Peyer's patch (tissue), 4 donors: Measurements from ENCODE around the gene AGBL5. TPM values are rescaled to one million over a fixed set of nuclear protein-coding genes. Genes with fewer than 3 reads are reported as not detected.

ENCODE experiments used
- DNase-seq, 3 donors: peaks; one replicate each; pipeline ENCODE4 v3.0.0-alpha.2; 2017 to 2019
- H3K27ac ChIP-seq, 4 donors: fragments of 200-600 bp; sonication (generic); one replicate each; pipeline ENCODE4 v1.5.1; 2016 to 2019
- H3K27me3 ChIP-seq, 2 donors: fragments of 200-600 bp; sonication (generic); one replicate each; pipeline ENCODE4 v1.5.1; 2019
- H3K36me3 ChIP-seq, 3 donors: fragments of 200-600 bp; sonication (generic); one replicate each; pipeline ENCODE4 v1.5.1; 2016 to 2019
- H3K4me1 ChIP-seq, 4 donors: fragments of 200-600 bp; sonication (generic); one replicate each; pipeline ENCODE4 v1.5.1; 2016 to 2019
- H3K4me3 ChIP-seq, 4 donors: fragments of 200-600 bp; sonication (generic); 1 replicate in 3 of 4; 2 replicates in 1 of 4; pipeline ENCODE4 v1.5.1; 2016 to 2019; ENCODE audit warnings: mild to moderate bottlenecking in 1 of 4
- H3K9me3 ChIP-seq, 4 donors: fragments of 200-600 bp; sonication (generic); one replicate each; pipeline ENCODE4 v1.5.1; 2016 to 2019; ENCODE audit warnings: mild to moderate bottlenecking in 1 of 4
- CTCF ChIP-seq, 6 experiments: fragments of 450-650 bp in 4 of 6; fragments of 200-600 bp in 2 of 6; sonication (generic) in 1 of 6; IDR thresholded peaks; one replicate each; pipeline ENCODE4 v1.5.1; 2017 to 2019; ENCODE audit warnings: antibody characterized with exemption in 6 of 6, mild to moderate bottlenecking in 3 of 6, moderate library complexity in 1 of 6
- POLR2A ChIP-seq, 2 donors: fragments of 450-650 bp; IDR thresholded peaks; one replicate each; pipeline ENCODE4 v1.5.1; 2017; ENCODE audit warnings: antibody characterized with exemption in 2 of 2, mild to moderate bottlenecking in 2 of 2, moderate library complexity in 2 of 2
- total RNA-seq, 4 donors: library from RNA; depleted of rRNA; stranded (reverse); fragments of >200 nt; gene quantifications; one replicate each; pipeline ENCODE4 v1.1.0, GENCODE V29; 2016

Gene AGBL5
- total RNA-seq, 4 donors from 2014 or later = 7.5 to 18.2 (median 12.3) TPM

- Histone ChIP-seq H3K4me3 (peak overlapping the region; percentile 64 to 88 (median 66)), H3K36me3 (no peaks in the 10 kb centered on the region), H3K9me3 (no peaks in the 10 kb centered on the region), H3K27me3 (no peaks in the 10 kb centered on the region), H3K4me1 (peaks cover 3 to 58% (median 15%) of the 10 kb centered on the region in 4 donors), H3K27ac (peak overlapping the region; percentile 81 to 96 (median 90))
- DNase-seq = no peak
- TF ChIP-seq CTCF (IDR thresholded peaks at IDR 0.05) = no peak
These were observed 33.7 kb downstream of the AGBL5 start for GRCh38 chr2:27085062-27085672.

GRCh38 chr2:27085673-27086089, 34.2 kb downstream of the AGBL5 start:
- Histone ChIP-seq H3K4me1 (peaks cover 3 to 54% (median 14%) of the 10 kb centered on the region in 4 donors), H3K36me3 (no peaks in the 10 kb centered on the region)

GRCh38 chr2:27086090-27086723, 34.7 kb downstream of the AGBL5 start:
- peak; percentile 76 to 77 for TF ChIP-seq POLR2A (IDR thresholded peaks at IDR 0.05)
- peak; percentile 94 to 99 (median 98) for TF ChIP-seq CTCF (IDR thresholded peaks at IDR 0.05)
- H3K4me1 ChIP-seq = peaks cover 3 to 48% (median 13%) of the 10 kb centered on the region in 4 donors
- no peaks in the 10 kb centered on the region for H3K27me3 ChIP-seq
- no peaks in the 10 kb centered on the region for H3K36me3 ChIP-seq
- peak; percentile 95 to 99 (median 98) for DNase-seq
- no peaks in the 10 kb centered on the region for H3K9me3 ChIP-seq
- H3K4me3 ChIP-seq = peak overlapping the region; percentile 64 to 88 (median 66)
- peak overlapping the region; percentile 81 to 96 (median 90) for H3K27ac ChIP-seq

More at GRCh38 chr2:27085673-27086089, 34.2 kb downstream of the AGBL5 start:
- Histone ChIP-seq H3K27me3 (no peaks in the 10 kb centered on the region), H3K9me3 (no peaks in the 10 kb centered on the region), H3K4me3 (peak overlapping the region; percentile 64 to 88 (median 66)), H3K27ac (peak overlapping the region; percentile 81 to 96 (median 90))
- peak; percentile 60 to 90 (median 87) for DNase-seq
- TF ChIP-seq CTCF (IDR thresholded peaks at IDR 0.05) (peak in 4 of 6 experiments; percentile 32 to 68 (median 44)), POLR2A (IDR thresholded peaks at IDR 0.05) (peak; percentile 48 to 51)

DNA sequence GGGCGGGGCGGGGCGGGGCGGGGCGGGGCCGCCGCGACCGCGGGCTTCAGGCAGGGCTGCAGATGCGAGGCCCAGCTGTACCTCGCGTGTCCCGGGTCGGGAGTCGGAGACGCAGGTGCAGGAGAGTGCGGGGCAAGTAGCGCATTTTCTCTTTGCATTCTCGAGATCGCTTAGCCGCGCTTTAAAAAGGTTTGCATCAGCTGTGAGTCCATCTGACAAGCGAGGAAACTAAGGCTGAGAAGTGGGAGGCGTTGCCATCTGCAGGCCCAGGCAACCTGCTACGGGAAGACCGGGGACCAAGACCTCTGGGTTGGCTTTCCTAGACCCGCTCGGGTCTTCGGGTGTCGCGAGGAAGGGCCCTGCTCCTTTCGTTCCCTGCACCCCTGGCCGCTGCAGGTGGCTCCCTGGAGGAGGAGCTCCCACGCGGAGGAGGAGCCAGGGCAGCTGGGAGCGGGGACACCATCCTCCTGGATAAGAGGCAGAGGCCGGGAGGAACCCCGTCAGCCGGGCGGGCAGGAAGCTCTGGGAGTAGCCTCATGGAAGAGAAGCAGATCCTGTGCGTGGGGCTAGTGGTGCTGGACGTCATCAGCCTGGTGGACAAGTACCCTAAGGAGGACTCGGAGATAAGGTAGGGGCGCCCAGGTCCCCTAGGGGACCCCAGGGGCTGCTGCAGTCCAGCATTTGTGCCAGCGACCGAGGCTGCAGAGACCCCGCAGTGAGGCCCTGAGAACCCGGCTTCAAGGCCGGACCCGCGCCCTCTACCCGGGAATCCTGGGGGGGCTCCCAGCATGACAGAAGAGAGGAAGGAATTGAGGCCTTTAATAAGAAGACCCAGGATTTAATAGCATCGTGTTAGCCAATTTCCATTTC, 35.5 kb downstream of the AGBL5 start, which contains the start of gene KHK:
Gene KHK (plus strand): TSS at position 49 of the 870 bp plus-strand sequence. CDS start 488 bp downstream, at position 537.
- Histone ChIP-seq H3K4me3 (peak within 1 kb of the TSS; percentile 64 to 88 (median 66)), H3K36me3 (no peaks in the 10 kb centered on the region), H3K27ac (peak within 1 kb of the TSS; percentile 81 to 96 (median 90)), H3K9me3 (no peaks in the 10 kb centered on the region), H3K4me1 (peaks cover 0 to 43% (median 8%) of the 10 kb centered on the region in 4 donors), H3K27me3 (no peaks in the 10 kb centered on the region)
- no peak for TF ChIP-seq CTCF (IDR thresholded peaks at IDR 0.05)
- TF ChIP-seq POLR2A (IDR thresholded peaks at IDR 0.05) = peak; percentile 86 to 90
- DNase-seq = peak in 2 of 3 donors; percentile 90

DNA sequence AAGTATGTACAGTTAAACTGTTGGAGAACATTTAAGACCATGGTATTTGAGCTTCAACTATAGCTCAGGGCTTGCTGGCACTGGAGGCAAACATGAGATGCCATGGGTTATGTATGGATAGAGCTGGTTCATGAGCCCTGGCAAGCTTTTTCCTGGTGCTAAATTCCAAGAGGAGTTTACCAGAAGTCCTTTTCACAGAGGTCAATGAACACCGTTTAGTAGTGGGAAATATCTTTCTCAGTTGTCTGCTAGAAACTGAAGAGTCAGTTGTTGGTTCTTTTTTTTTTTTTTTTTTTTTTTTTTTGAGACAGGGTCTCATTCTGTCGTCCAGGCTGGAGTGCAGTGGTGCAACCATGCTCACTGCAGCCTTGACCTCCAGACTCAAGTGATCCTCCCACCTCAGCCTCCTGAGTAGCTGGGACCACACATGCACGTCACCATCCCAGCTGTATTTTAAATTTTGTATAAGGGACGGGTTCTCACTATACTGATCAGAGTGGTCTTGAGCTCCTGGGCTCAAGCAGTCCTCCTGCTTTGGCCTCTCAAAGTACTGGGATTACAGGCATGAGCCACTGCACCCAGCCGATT, 36.4 kb downstream of the AGBL5 start:
- H3K4me1 ChIP-seq = peaks cover 0 to 39% (median 8%) of the 10 kb centered on the region in 4 donors
- no peaks in the 10 kb centered on the region for H3K27me3 ChIP-seq
- no peaks in the 10 kb centered on the region for H3K9me3 ChIP-seq
- DNase-seq = no peak
- TF ChIP-seq POLR2A (IDR thresholded peaks at IDR 0.05) = no peak
- peak overlapping the region in 3 of 4 donors; percentile 2 to 88 (median 65) for H3K4me3 ChIP-seq
- peak overlapping the region in 3 of 4 donors; percentile 13 to 96 (median 93) for H3K27ac ChIP-seq
- H3K36me3 ChIP-seq = no peaks in the 10 kb centered on the region
